Ectodermal cell (in vitro differentiated cells): ENCODE data around the gene DHRS1.

Experiments used
- H3K27ac ChIP-seq: 2 replicates; pipeline ENCODE4 v1.7.0; 2013; ENCODE audit warnings: mild to moderate bottlenecking, low read depth, low read length; ENCODE audit not compliant: insufficient read depth, poor library complexity, severe bottlenecking
- H3K27me3 ChIP-seq: 2 replicates; pipeline ENCODE4 v1.7.0; 2013; ENCODE audit warnings: mild to moderate bottlenecking, low read length; ENCODE audit not compliant: insufficient read depth, control insufficient read depth, poor library complexity, severe bottlenecking
- H3K36me3 ChIP-seq: one replicate; pipeline ENCODE4 v1.7.0; 2013; ENCODE audit warnings: low read length; ENCODE audit not compliant: control insufficient read depth, insufficient read depth
- H3K4me1 ChIP-seq: one replicate; pipeline ENCODE4 v1.7.0; 2013; ENCODE audit warnings: low read length; ENCODE audit not compliant: control insufficient read depth, insufficient read depth
- H3K4me3 ChIP-seq: 2 replicates; pipeline ENCODE4 v1.7.0; 2013; ENCODE audit warnings: low read depth, low read length, control low read depth; ENCODE audit not compliant: insufficient read depth
- H3K9me3 ChIP-seq: 2 replicates; pipeline ENCODE4 v1.7.0; 2013; ENCODE audit warnings: mild to moderate bottlenecking, low read length, moderate library complexity; ENCODE audit not compliant: control insufficient read depth
- WGBS, 2 experiments: methylation state at CpG; one replicate each; pipeline ENCODE4 v1.1.7; 2013; ENCODE audit warnings: missing lambda C conversion rate in 2 of 2; 5-methylcytosine and 5-hydroxymethylcytosine counted together

DHRS1 gene

DNA sequence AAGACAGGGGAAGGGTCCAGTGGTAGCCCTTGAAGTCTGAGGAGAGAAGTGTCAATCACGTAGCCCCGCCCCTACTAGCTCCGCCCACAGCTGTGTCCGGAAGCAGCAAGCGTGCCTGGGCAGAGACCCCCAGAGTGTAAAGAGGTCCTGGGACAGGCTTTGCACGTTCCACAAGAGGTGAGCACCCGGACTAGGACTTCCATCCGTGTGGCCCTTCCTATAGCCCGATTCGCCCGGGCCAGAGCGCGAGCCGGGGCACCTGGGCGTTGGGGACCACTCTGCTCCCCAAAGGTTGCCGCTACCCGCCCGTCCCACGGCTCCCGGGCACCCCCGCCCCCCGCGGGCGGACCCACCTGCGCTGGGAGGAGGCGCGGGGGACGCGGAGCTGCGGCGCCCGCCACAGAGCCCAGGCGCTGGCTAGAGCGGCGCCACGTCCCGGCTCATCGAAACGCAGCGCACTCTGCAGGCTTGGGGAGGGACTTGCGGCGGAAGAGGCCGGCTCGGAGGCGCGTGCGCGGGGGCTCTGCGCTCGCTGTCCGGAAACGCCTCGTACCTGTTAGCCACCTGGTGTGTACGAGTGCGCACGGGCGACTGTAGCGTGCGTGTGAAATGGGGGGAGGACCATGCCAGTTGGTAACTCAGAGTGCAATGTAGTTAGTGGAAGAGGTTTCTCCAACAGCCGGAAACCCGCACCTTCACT is 28.3 kb downstream of the DHRS1 start, which contains the start of gene RABGGTA:
RABGGTA (minus strand) TSS at position 464 of the 700 bp plus-strand sequence. CDS start 482 bp downstream, outside the sequence.
- Histone ChIP-seq H3K27me3 (no peaks in the 10 kb centered on the region), H3K27ac (peak within 1 kb of the TSS; percentile 81), H3K4me1 (no peaks in the 10 kb centered on the region), H3K4me3 (peak within 1 kb of the TSS; percentile 70), H3K9me3 (no peaks in the 10 kb centered on the region), H3K36me3 (no peaks in the 10 kb centered on the region)
- WGBS, 2 experiments: 0 to 1% methylated on average over 61 of the region's 61 CpGs

DNA sequence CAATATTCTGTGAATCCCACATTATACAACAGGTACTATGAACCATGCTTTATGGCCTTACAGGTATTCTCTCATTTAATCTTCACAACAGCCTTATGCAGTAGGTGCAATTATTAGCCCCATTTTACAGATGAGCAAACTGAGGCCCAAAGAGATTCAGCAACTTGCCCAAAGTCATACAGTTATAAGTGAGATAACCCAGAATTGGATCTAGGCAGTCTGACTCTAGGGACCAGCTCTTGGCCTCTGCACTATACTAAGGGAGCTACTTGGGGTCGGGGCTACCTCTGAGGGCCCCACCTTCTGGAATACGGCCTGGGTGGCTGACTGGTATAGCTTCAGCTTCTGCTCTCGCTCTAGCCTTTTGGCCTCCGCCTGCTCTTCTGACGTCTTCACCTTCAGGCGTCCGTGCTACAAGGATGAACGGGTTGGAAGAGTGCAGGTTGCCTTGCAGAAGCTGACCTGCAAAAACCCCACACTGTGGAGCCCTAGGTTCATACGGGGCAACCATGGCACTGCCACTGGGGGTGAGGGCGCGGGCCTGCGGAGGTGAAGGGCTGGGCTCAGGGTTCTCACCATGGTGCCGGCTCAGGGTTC is 28.9 kb downstream of the DHRS1 start:
- Histone ChIP-seq H3K4me3 (peak overlapping the region; percentile 70), H3K4me1 (no peaks in the 10 kb centered on the region), H3K27me3 (no peaks in the 10 kb centered on the region), H3K9me3 (no peaks in the 10 kb centered on the region), H3K27ac (peak overlapping the region; percentile 81), H3K36me3 (no peaks in the 10 kb centered on the region)
- WGBS, 2 experiments: 26 to 27% methylated on average over 13 of the region's 13 CpGs

DNA sequence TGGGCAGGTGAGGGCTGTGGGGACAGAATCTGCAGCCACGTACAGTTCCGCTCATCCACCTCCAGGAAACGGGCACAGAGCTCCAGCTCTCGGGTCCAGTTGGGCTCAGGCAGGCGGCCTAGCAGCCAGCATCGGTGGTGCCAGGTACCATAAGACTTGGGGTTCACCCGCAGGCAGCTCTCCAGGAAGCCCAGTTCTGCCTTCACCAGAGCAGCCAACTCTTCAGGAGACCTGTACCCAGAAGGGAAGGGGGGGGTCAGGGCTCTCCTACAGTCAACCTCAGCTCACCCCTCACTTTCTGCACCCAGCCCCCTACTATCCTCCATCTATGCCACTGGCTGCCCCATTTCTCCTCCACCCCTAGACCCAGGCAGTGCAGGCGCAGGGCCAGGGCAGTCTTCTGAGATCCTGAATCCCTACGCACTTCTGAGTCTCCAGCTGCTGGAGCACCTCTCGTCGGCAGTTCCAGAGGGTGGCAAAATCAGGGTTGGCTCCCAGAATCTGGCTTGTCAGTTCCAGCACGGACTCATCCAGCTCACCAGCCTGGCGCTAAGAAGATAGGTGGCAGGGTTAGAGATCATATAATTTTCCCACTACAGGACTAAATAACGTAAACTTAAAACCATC is 29.6 kb downstream of the DHRS1 start:
- H3K4me3 ChIP-seq: no peak overlapping the region

DNA sequence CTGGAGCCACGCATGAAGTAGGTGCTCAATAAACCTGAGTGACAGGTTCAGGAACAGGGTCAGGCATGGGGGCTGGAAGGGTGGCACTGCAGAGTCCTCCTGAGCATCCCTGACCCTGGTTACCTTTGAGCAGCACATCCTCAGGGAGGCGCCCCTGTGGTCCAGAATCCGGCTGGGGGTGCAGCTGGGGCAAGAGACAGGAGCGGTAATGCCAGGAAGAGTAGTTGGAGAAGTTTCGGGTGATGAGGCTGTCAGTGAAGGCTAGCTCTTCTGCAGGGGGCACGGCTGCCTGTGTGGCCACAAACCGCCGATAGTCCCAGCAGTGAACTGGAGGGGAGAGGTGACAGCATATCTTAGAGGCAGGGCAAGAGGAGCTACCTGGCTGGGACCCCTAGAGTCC is 30.2 kb downstream of the DHRS1 start:
- Histone ChIP-seq H3K4me1 (no peaks in the 10 kb centered on the region), H3K27me3 (no peaks in the 10 kb centered on the region), H3K9me3 (no peaks in the 10 kb centered on the region), H3K4me3 (no peak overlapping the region), H3K27ac (no peak overlapping the region), H3K36me3 (no peaks in the 10 kb centered on the region)
- WGBS, 2 experiments: 94 to 95% methylated on average over 8 of the region's 8 CpGs

More for the DNA sequence above, 29.6 kb downstream of the DHRS1 start:
- Histone ChIP-seq H3K4me1 (no peaks in the 10 kb centered on the region), H3K27me3 (no peaks in the 10 kb centered on the region), H3K27ac (no peak overlapping the region), H3K36me3 (no peaks in the 10 kb centered on the region), H3K9me3 (no peaks in the 10 kb centered on the region)
- WGBS, 2 experiments: 95 to 97% methylated on average over 14 of the region's 14 CpGs

DNA sequence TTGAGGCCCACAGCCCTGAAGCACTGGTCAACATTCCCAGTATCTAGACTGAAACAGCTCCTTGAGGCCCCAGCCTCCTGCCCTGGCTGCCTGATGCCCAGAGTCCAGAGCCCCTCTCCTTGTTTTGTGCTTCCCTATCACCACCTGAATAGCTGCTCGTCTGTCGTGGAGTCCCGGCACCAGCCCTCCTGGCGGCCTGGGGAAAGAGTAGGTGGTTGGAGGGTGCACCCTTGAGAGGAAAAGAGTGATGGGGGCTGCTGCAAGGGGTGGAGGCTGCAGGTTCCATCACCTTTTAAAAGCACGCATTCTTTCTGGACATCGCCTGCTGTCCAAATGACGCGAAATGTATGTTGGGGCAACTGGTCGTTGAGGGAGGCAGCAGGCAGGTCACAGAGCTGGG is 31.4 kb downstream of the DHRS1 start:
- H3K4me1 ChIP-seq: no peaks in the 10 kb centered on the region
- no peaks in the 10 kb centered on the region for H3K9me3 ChIP-seq
- H3K36me3 ChIP-seq: no peaks in the 10 kb centered on the region
- H3K27me3 ChIP-seq: no peaks in the 10 kb centered on the region
- WGBS, 2 experiments: 93 to 96% methylated on average over 9 of the region's 9 CpGs
- H3K4me3 ChIP-seq: no peak overlapping the region
- no peak overlapping the region for H3K27ac ChIP-seq

DNA sequence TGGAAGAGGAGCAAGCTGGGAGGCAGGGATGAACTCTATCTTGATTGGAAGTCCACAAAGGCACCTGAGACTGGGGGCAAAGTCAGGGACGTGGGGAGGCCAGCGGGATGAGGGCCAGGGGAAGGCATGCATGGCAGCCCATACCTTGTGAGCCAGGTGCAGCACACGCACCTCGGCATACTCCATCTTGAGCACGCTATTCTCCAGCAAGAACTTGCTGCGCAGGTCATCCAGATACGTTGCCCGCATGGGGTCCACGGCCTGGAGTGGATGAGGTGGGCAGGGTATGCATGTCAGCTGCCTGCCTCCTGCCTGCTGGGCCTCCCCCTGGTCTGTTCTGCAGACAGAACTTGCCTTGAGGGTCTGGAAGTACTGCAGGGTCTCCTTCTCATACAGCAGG is 32.1 kb downstream of the DHRS1 start:
- 94 to 95% methylated on average over 9 of the region's 9 CpGs for WGBS, 2 experiments
- Histone ChIP-seq H3K4me1 (no peaks in the 10 kb centered on the region), H3K27me3 (no peaks in the 10 kb centered on the region), H3K27ac (no peak overlapping the region), H3K9me3 (no peaks in the 10 kb centered on the region), H3K4me3 (no peak overlapping the region), H3K36me3 (no peaks in the 10 kb centered on the region)

DNA sequence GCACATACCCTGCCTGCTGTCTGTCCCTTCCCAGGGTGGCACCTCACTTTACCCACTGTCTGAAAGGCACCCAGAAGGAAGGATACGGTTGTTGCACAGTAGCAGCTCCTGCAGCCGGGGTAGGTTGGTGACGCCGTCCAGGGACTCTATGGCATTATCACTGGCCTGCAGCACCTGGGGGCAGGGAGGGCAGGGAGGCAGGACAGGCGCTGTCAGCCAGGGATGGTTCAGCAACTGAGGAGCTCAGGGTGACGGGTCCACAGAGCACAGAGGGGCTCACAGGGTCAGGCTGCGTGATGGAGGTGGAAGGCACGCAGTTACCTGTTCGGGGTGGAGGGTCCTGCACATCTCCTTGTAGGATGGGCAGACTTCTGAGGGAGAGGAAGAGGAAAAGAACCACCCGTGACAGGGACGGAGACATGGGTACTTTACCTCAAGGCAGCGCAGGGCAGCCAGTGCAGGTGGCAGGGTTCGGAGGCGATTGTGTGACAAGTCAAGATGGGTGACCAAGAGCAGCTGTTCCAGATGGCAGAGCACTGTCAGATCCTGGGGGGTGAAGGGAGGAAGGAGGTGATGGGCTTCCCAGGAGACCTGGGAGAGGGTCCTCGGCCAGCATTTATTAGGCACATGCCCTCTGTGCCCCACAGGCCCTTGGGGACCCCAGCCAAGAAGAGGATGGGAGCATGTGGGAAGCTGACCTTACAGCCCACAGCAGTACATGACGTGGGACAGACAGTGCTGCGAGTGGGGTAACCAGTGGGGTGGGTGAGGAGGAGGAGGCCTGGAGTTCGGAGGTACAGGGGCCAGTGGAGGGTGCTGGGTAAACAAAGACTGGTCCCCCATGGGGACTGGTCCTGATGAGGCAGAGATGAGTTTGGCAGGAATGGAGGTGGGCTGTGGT is 33.0 kb downstream of the DHRS1 start:
- H3K36me3 ChIP-seq: no peaks in the 10 kb centered on the region
- H3K4me3 ChIP-seq: no peak overlapping the region
- H3K9me3 ChIP-seq: no peaks in the 10 kb centered on the region
- H3K4me1 ChIP-seq: no peaks in the 10 kb centered on the region
- 93 to 94% methylated on average over 18 of the region's 18 CpGs for WGBS, 2 experiments
- no peaks in the 10 kb centered on the region for H3K27me3 ChIP-seq
- no peak overlapping the region for H3K27ac ChIP-seq

DNA sequence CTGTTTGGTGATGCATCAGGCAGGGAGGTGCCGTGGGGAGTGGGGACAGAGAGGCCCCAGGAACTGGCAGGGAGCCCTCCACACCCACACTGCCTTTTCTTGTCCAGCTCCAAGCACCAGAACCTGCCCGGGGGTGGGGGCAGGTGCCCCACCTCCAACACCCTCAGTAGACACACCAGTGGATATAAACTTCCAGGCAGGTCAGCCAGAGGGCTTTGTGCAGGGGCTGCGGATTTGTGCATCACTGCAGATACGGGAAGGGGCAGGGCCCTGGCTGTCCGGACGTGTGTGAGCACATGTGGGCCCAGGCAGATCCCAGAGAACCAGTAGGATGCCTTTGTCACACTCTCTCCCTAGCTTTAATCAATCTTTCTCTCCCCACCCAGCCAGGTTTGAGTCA is 35.3 kb downstream of the DHRS1 start:
- H3K4me3 ChIP-seq: no peak overlapping the region
- H3K27ac ChIP-seq: no peak overlapping the region
- H3K9me3 ChIP-seq: no peaks in the 10 kb centered on the region
- H3K4me1 ChIP-seq: no peaks in the 10 kb centered on the region
- no peaks in the 10 kb centered on the region for H3K27me3 ChIP-seq
- no peaks in the 10 kb centered on the region for H3K36me3 ChIP-seq
- WGBS, 2 experiments: 88 to 89% methylated on average over 6 of the region's 6 CpGs

DNA sequence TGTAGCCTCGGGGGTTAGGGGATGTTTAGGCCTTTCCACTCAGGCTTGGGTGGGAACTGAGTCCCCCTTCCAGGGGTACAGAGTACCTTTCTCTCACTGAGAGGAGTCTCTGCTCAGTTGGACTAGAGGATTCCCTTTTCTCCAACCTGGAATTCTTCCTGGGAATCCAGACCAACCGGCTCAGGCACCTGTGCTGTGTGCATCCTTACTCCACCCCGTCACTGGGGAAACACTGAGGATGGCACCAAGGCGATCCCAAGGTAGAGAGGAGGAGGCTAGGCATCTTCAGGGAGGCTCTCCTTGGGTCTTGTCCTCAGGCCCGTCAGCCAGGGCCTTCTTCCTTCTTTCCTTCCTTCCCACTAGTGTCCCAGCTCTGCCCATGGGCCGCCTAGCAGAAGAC is 35.7 kb downstream of the DHRS1 start:
- WGBS, 2 experiments: 84 to 92% methylated on average over 6 of the region's 6 CpGs
- Histone ChIP-seq H3K36me3 (no peaks in the 10 kb centered on the region), H3K27ac (no peak overlapping the region)

More for the DNA sequence above, 35.7 kb downstream of the DHRS1 start:
- no peak overlapping the region for H3K4me3 ChIP-seq
- no peaks in the 10 kb centered on the region for H3K27me3 ChIP-seq
- H3K4me1 ChIP-seq: no peaks in the 10 kb centered on the region
- no peaks in the 10 kb centered on the region for H3K9me3 ChIP-seq
